Calu3 (cell line): ENCODE data around the gene ZNF283. TPM values are rescaled to one million over a fixed set of nuclear protein-coding genes. Genes with fewer than 3 reads are reported as not detected.
A peak's percentile ranks its signal among the peaks of the same experiment; 100 is the strongest.

Source experiments
- BruUV-seq: library from RNA; stranded (reverse); fragments of 400-500 nt; replicated peaks from 2 replicates; lab custom pipeline; 2021; lab: Mats Ljungman, UMichigan
- CTCF ChIA-PET: fragments of 300-600 bp; sonication (Branson Sonifier 250); formaldehyde crosslinking; loops from one replicate; lab custom pipeline; 2022; ENCODE audit warnings: antibody characterized with exemption; lab: Charles Lee
- DNase-seq: peaks from one replicate; pipeline ENCODE4 v3.0.0; 2022
- H3K27ac Mint-ChIP-seq: one replicate; pipeline ENCODE4 v1.8.0; 2022; ENCODE audit warnings: mixed read lengths; ENCODE audit not compliant: unreplicated experiment
- H3K27me3 Mint-ChIP-seq: one replicate; pipeline ENCODE4 v1.8.0; 2022; ENCODE audit warnings: mixed read lengths; ENCODE audit not compliant: unreplicated experiment
- H3K36me3 Mint-ChIP-seq: one replicate; pipeline ENCODE4 v1.8.0; 2022; ENCODE audit warnings: mild to moderate bottlenecking, moderate library complexity, mixed read lengths; ENCODE audit not compliant: insufficient read depth, unreplicated experiment
- H3K4me1 Mint-ChIP-seq: one replicate; pipeline ENCODE4 v1.8.0; 2022; ENCODE audit warnings: mild to moderate bottlenecking, low read depth, mixed read lengths; ENCODE audit not compliant: unreplicated experiment
- H3K4me3 Mint-ChIP-seq: one replicate; pipeline ENCODE4 v1.8.0; 2022; ENCODE audit warnings: mild to moderate bottlenecking, low read depth, moderate library complexity, mixed read lengths; ENCODE audit not compliant: unreplicated experiment
- H3K9me3 Mint-ChIP-seq: one replicate; pipeline ENCODE4 v1.8.0; 2022; ENCODE audit warnings: low read depth, mixed read lengths; ENCODE audit not compliant: unreplicated experiment
- CTCF ChIP-seq: fragments of 200-600 bp; IDR thresholded peaks from one replicate; pipeline ENCODE4 v1.8.0; 2022; ENCODE audit warnings: antibody characterized with exemption; ENCODE audit not compliant: unreplicated experiment
- intact Hi-C: fragments of 100-400 bp; cut with micrococcal nuclease; formaldehyde crosslinking; loops from one replicate; pipeline ENCODE4 v1.10.0; 2022; ENCODE audit not compliant: unreplicated experiment
- total RNA-seq: library from RNA; stranded (reverse); gene quantifications from 2 replicates; pipeline ENCODE4 v1.2.3, GENCODE V29; 2022

Gene ZNF283
- total RNA-seq, 1 experiment from 2014 or later = 12.9 TPM

GRCh38 chr19:43779820-43780219 is 47.3 kb upstream of the ZNF283 start:
- no TSS peak for BruUV-seq
- peaks cover 79% of the 10 kb centered on the region for H3K36me3 Mint-ChIP-seq
- TF ChIP-seq CTCF = peak; percentile 40
- peak; percentile 59 for DNase-seq
- peak overlapping the region; percentile 98 for H3K27ac Mint-ChIP-seq
- intact Hi-C loops = no loop called here
- H3K9me3 Mint-ChIP-seq = peaks cover 2% of the 10 kb centered on the region
- CTCF ChIA-PET = interaction anchor here (1.3 to 3.9 kb wide), 3 partner anchors 10 to 35 kb away, joined by 4 to 27 read pairs (median 7); no protein-coding TSS in a partner anchor
- peaks cover 90% of the 10 kb centered on the region for H3K4me1 Mint-ChIP-seq
- H3K4me3 Mint-ChIP-seq = peak overlapping the region; percentile 77
- H3K27me3 Mint-ChIP-seq = no peaks in the 10 kb centered on the region

GRCh38 chr19:43780706-43781525 is 46.2 kb upstream of the ZNF283 start, which contains the start of gene KCNN4:
KCNN4 (minus strand) TSS chr19:43780973; CDS start chr19:43780861, 112 bp downstream.
- peak within 1 kb of the TSS; percentile 98 for H3K27ac Mint-ChIP-seq

GRCh38 chr19:43781630-43782310 is 45.4 kb upstream of the ZNF283 start:
- H3K27ac Mint-ChIP-seq = peak overlapping the region; percentile 76
- H3K36me3 Mint-ChIP-seq = peaks cover 66% of the 10 kb centered on the region
- H3K4me1 Mint-ChIP-seq = peaks cover 87% of the 10 kb centered on the region
- no peak for DNase-seq
- H3K4me3 Mint-ChIP-seq = peak overlapping the region; percentile 77
- intact Hi-C loops = no loop called here
- TF ChIP-seq CTCF = no peak
- H3K9me3 Mint-ChIP-seq = peaks cover 2% of the 10 kb centered on the region
- BruUV-seq = no TSS peak
- CTCF ChIA-PET = interaction anchor here (1.2 to 2.1 kb wide), 2 partner anchors 15 to 17 kb away, joined by 3 to 5 read pairs; no protein-coding TSS in a partner anchor
- no peaks in the 10 kb centered on the region for H3K27me3 Mint-ChIP-seq

More at GRCh38 chr19:43780706-43781525, 46.2 kb upstream of the ZNF283 start, which contains the start of gene KCNN4:
- DNase-seq = peak; percentile 79
- CTCF ChIA-PET = interaction anchor here (0.5 to 2.1 kb wide), 8 partner anchors 14 to 225 kb away, joined by 3 to 5 read pairs (median 3); partner anchors contain the start of gene ZNF45
- intact Hi-C loops = no loop called here
- H3K4me1 Mint-ChIP-seq = peaks cover 93% of the 10 kb centered on the region
- H3K9me3 Mint-ChIP-seq = peaks cover 2% of the 10 kb centered on the region
- H3K27me3 Mint-ChIP-seq = no peaks in the 10 kb centered on the region
- no peak for TF ChIP-seq CTCF
- H3K4me3 Mint-ChIP-seq = peak within 1 kb of the TSS; percentile 77
- peaks cover 73% of the 10 kb centered on the region for H3K36me3 Mint-ChIP-seq
- no TSS peak for BruUV-seq

GRCh38 chr19:43782311-43782660 is 44.8 kb upstream of the ZNF283 start:
- peaks cover 60% of the 10 kb centered on the region for H3K36me3 Mint-ChIP-seq
- H3K27ac Mint-ChIP-seq = peak overlapping the region; percentile 61
- H3K4me3 Mint-ChIP-seq = peak overlapping the region; percentile 10
- no peaks in the 10 kb centered on the region for H3K27me3 Mint-ChIP-seq
- no peak for TF ChIP-seq CTCF
- H3K9me3 Mint-ChIP-seq = peaks cover 2% of the 10 kb centered on the region
- no TSS peak for BruUV-seq
- DNase-seq = no peak
- peaks cover 82% of the 10 kb centered on the region for H3K4me1 Mint-ChIP-seq
- intact Hi-C loops = no loop called here
- CTCF ChIA-PET = interaction anchor here (2.1 kb wide), 1 partner anchor 16 kb away, joined by 5 read pairs; no protein-coding TSS in a partner anchor
